ENCODE results near the gene DNAJC3. TPM values are rescaled to one million over a fixed set of nuclear protein-coding genes. Genes with fewer than 3 reads are reported as not detected.

Gene DNAJC3
- total RNA-seq, 4 donors from 2014 or later: 49.1 to 73.3 (median 53.1) TPM

- Histone ChIP-seq H3K9me3 (no peaks in the 10 kb centered on the region), H3K27me3 (peaks cover 24% of the 10 kb centered on the region), H3K27ac (peak overlapping the region in 2 of 4 donors; percentile 84 to 86), H3K36me3 (no peaks in the 10 kb centered on the region), H3K4me3 (peak overlapping the region in 1 of 2 donors; percentile 80), H3K4me1 (peaks cover 0 to 40% (median 11%) of the 10 kb centered on the region in 3 donors)
- 47 to 52% methylated on average over 3 of the region's 3 CpGs for WGBS, 2 donors (ENCODE audit: low coverage in 1 of 2)
- no peak for ATAC-seq
- TF ChIP-seq EP300 (IDR thresholded peaks at IDR 0.05): no peak
- TF ChIP-seq POLR2A (IDR thresholded peaks at IDR 0.05): no peak
- TF ChIP-seq CTCF (IDR thresholded peaks at IDR 0.05): no peak
Observed at GRCh38 chr13:95642999-95643398, 33.9 kb upstream of the DNAJC3 start.

- no peaks in the 10 kb centered on the region for H3K36me3 ChIP-seq
- 0 to 22% methylated on average over 3 to 9 of the region's 16 CpGs for WGBS, 2 donors (ENCODE audit: low coverage in 1 of 2)
- H3K9me3 ChIP-seq: no peaks in the 10 kb centered on the region
- H3K4me1 ChIP-seq: peaks cover 0 to 40% (median 11%) of the 10 kb centered on the region in 3 donors
- no peak for TF ChIP-seq CTCF (IDR thresholded peaks at IDR 0.05)
- TF ChIP-seq POLR2A (IDR thresholded peaks at IDR 0.05): no peak
- no peak for TF ChIP-seq POLR2AphosphoS5 (IDR thresholded peaks at IDR 0.05)
- TF ChIP-seq EP300 (IDR thresholded peaks at IDR 0.05): no peak
- peaks cover 24% of the 10 kb centered on the region for H3K27me3 ChIP-seq
- H3K27ac ChIP-seq: peak overlapping the region in 3 of 4 donors; percentile 81 to 86 (median 84)
- no peak for ATAC-seq
- peak overlapping the region; percentile 37 to 80 for H3K4me3 ChIP-seq
Observed at GRCh38 chr13:95643571-95643935, 33.4 kb upstream of the DNAJC3 start.

GRCh38 chr13:95643936-95644598, 32.9 kb upstream of the DNAJC3 start:
- ATAC-seq: peak; percentile 48

GRCh38 chr13:95644601-95645052, 32.3 kb upstream of the DNAJC3 start, which contains the start of gene DZIP1:
TSS of gene DZIP1 (minus strand) at chr13:95644706. CDS start at chr13:95642029, 2,677 bp downstream.
- Histone ChIP-seq H3K9me3 (no peaks in the 10 kb centered on the region), H3K27me3 (peaks cover 24% of the 10 kb centered on the region), H3K36me3 (no peaks in the 10 kb centered on the region), H3K4me3 (peak within 1 kb of the TSS; percentile 37 to 80), H3K4me1 (peaks cover 0 to 40% (median 11%) of the 10 kb centered on the region in 3 donors), H3K27ac (peak within 1 kb of the TSS in 3 of 4 donors; percentile 81 to 86 (median 84))
- ATAC-seq: peak; percentile 92
- WGBS, 2 donors (ENCODE audit: low coverage in 1 of 2): 0% methylated on average over 3 to 9 of the region's 30 CpGs
- TF ChIP-seq CTCF (IDR thresholded peaks at IDR 0.05) (no peak), POLR2A (IDR thresholded peaks at IDR 0.05) (peak in 1 of 2 donors; percentile 12), EP300 (IDR thresholded peaks at IDR 0.05) (no peak), POLR2AphosphoS5 (IDR thresholded peaks at IDR 0.05) (peak; percentile 51)

More at GRCh38 chr13:95643936-95644598, 32.9 kb upstream of the DNAJC3 start:
- Histone ChIP-seq H3K36me3 (no peaks in the 10 kb centered on the region), H3K27ac (peak overlapping the region in 3 of 4 donors; percentile 81 to 86 (median 84)), H3K9me3 (no peaks in the 10 kb centered on the region), H3K4me1 (peaks cover 0 to 40% (median 11%) of the 10 kb centered on the region in 3 donors), H3K27me3 (peaks cover 24% of the 10 kb centered on the region), H3K4me3 (peak overlapping the region; percentile 37 to 80)
- TF ChIP-seq EP300 (IDR thresholded peaks at IDR 0.05) (no peak), POLR2A (IDR thresholded peaks at IDR 0.05) (no peak), CTCF (IDR thresholded peaks at IDR 0.05) (no peak), POLR2AphosphoS5 (IDR thresholded peaks at IDR 0.05) (no peak)
- no CpG with 5 or more reads among the region's 62 CpGs for WGBS, 2 donors (ENCODE audit: low coverage in 1 of 2)

- no peaks in the 10 kb centered on the region for H3K9me3 ChIP-seq
- H3K27me3 ChIP-seq: peaks cover 13% of the 10 kb centered on the region
- TF ChIP-seq POLR2A (IDR thresholded peaks at IDR 0.05) (no peak), POLR2AphosphoS5 (IDR thresholded peaks at IDR 0.05) (no peak), EP300 (IDR thresholded peaks at IDR 0.05) (no peak), CTCF (IDR thresholded peaks at IDR 0.05) (no peak)
- H3K36me3 ChIP-seq: no peaks in the 10 kb centered on the region
- WGBS, 2 donors (ENCODE audit: low coverage in 1 of 2): 82 to 84% methylated on average over 6 of the region's 6 CpGs
- peaks cover 0 to 28% (median 11%) of the 10 kb centered on the region in 3 donors for H3K4me1 ChIP-seq
- H3K4me3 ChIP-seq: no peak overlapping the region
- ATAC-seq: no peak
- no peak overlapping the region for H3K27ac ChIP-seq
Observed at GRCh38 chr13:95647321-95647720, 29.6 kb upstream of the DNAJC3 start.
